HepG2 (cell line): ENCODE results near the gene DAAM2. TPM values are rescaled to one million over a fixed set of nuclear protein-coding genes. Genes with fewer than 3 reads are reported as not detected.

Experiments used
- HES4 ChIP-seq: sonication (generic); formaldehyde crosslinking; IDR thresholded peaks from 2 replicates; pipeline ENCODE4 v1.9.0; 2021; ENCODE audit warnings: mild to moderate bottlenecking, missing genetic modification reagents, borderline replicate concordance
- KLF15 ChIP-seq: sonication (generic); formaldehyde crosslinking; IDR thresholded peaks from 2 replicates; pipeline ENCODE4 v1.8.1; 2023; ENCODE audit warnings: borderline replicate concordance, mild to moderate bottlenecking, inconsistent platforms, missing genetic modification reagents, mixed read lengths
- KLF6 ChIP-seq: IDR thresholded peaks from 2 replicates; pipeline ENCODE4 v1.8.0; 2016; ENCODE audit warnings: missing biosample characterization, missing genetic modification reagents
- NRL ChIP-seq: sonication (generic); formaldehyde crosslinking; IDR thresholded peaks from 2 replicates; pipeline ENCODE4 v1.5.0; 2020; ENCODE audit warnings: missing genetic modification reagents, mild to moderate bottlenecking, moderate library complexity, borderline replicate concordance
- RXRB ChIP-seq: IDR thresholded peaks from 2 replicates; pipeline ENCODE4 v1.6.1; 2016; ENCODE audit warnings: borderline replicate concordance, missing genetic modification reagents, missing compliant biosample characterization
- ZBTB20 ChIP-seq: sonication (generic); formaldehyde crosslinking; IDR thresholded peaks from 2 replicates; pipeline ENCODE4 v1.8.1; 2023; ENCODE audit warnings: missing genetic modification reagents, low read depth, mild to moderate bottlenecking, borderline replicate concordance
- ZFY ChIP-seq: sonication (generic); formaldehyde crosslinking; IDR thresholded peaks from 2 replicates; pipeline ENCODE4 v1.4.0; 2020; ENCODE audit warnings: missing genetic modification reagents
- ZNF263 ChIP-seq: sonication (generic); formaldehyde crosslinking; IDR thresholded peaks from 2 replicates; pipeline ENCODE4 v1.4.0; 2020; ENCODE audit warnings: missing genetic modification reagents
- ZNF780A ChIP-seq: sonication (generic); formaldehyde crosslinking; IDR thresholded peaks from 2 replicates; pipeline ENCODE4 v1.8.0; 2022; ENCODE audit warnings: mild to moderate bottlenecking, missing genetic modification reagents, moderate library complexity
- polyA plus RNA-seq, 8 experiments: library from polyadenylated mRNA; depleted of rRNA in 3 of 8; stranded (reverse) in 7 of 8; unstranded in 1 of 8; fragments of >200 nt; fragmentation: Illumina TruSeq in 4 of 8; extraction: Trizol in 4 of 8; gene quantifications; 2 replicates each; pipeline versions ENCODE4 v1.2.1 to v1.2.3, GENCODE V29; 2011 to 2016; ENCODE audit warnings: low read depth in 4 of 8, missing spikeins in 1 of 8, mixed read lengths in 1 of 8; ENCODE audit not compliant: insufficient read depth in 1 of 8
- total RNA-seq, 5 experiments: library from RNA; depleted of rRNA; stranded (reverse); fragments of >200 nt; fragmentation: Illumina TruSeq; extraction: Trizol; gene quantifications; 2 replicates each; pipeline ENCODE4 v1.2.3, GENCODE V29; 2016; ENCODE audit warnings: low read depth in 1 of 5
- TF ChIP-seq, protein P1 (sequence below): sonication (generic); formaldehyde crosslinking; conservative IDR thresholded peaks from 2 replicates; pipeline ENCODE4 v1.8.0; 2022; ENCODE audit warnings: low read depth, missing genetic modification reagents
- TF ChIP-seq, protein P2 (sequence below): sonication (generic); formaldehyde crosslinking; IDR thresholded peaks from 2 replicates; pipeline ENCODE4 v1.4.0; 2020; ENCODE audit warnings: missing genetic modification reagents
- TF ChIP-seq, protein P3 (sequence below): sonication (generic); formaldehyde crosslinking; conservative IDR thresholded peaks from 2 replicates; pipeline ENCODE4 v1.4.0; 2020; ENCODE audit warnings: missing genetic modification reagents
- TF ChIP-seq, protein P4 (sequence below): sonication (generic); formaldehyde crosslinking; IDR thresholded peaks from 2 replicates; pipeline ENCODE4 v1.5.1; 2020; ENCODE audit warnings: mild to moderate bottlenecking, missing genetic modification reagents
- TF ChIP-seq, protein P5 (sequence below): sonication (generic); formaldehyde crosslinking; IDR thresholded peaks from 2 replicates; pipeline ENCODE4 v1.5.0; 2020; ENCODE audit warnings: missing genetic modification reagents, mild to moderate bottlenecking, borderline replicate concordance

Gene DAAM2
- total and polyA plus RNA-seq, 2 of the 13 experiments (the other 11 are each of a cell fraction or from before 2014, with no cell fraction given): 0.01 TPM; not detected in 1

DNA sequence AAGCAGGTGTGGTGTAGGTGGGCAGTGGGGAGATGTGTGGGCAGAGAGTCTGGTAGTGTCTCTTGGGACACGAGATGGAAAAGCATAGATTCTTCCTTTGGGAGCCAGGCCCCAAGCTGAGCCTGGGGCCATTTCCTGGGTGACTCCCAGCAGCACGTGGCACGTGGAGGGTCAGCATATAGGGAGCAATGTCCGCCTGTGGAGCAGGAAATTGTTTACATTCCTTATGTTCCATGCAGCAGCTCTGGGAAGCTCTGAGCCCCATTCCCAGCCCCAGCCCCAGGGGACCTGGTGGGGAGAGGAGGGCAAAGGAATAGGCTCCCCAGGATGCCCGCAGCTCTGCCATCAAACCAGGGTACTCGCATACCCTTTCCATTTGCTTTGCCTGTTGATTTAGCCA lies 57.6 kb downstream of the DAAM2 start (continued):
- TF ChIP-seq, protein P1, sequence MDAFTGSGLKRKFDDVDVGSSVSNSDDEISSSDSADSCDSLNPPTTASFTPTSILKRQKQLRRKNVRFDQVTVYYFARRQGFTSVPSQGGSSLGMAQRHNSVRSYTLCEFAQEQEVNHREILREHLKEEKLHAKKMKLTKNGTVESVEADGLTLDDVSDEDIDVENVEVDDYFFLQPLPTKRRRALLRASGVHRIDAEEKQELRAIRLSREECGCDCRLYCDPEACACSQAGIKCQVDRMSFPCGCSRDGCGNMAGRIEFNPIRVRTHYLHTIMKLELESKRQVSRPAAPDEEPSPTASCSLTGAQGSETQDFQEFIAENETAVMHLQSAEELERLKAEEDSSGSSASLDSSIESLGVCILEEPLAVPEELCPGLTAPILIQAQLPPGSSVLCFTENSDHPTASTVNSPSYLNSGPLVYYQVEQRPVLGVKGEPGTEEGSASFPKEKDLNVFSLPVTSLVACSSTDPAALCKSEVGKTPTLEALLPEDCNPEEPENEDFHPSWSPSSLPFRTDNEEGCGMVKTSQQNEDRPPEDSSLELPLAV (CRISPR knock-in tag): no peak
- TF ChIP-seq ZNF263 (CRISPR knock-in tag) (0 out of 2 replicates have a peak, but pooled peaks have one; percentile 50), RXRB (peak; percentile 20; the same call in 1 of the 2 replicates), ZFY (CRISPR knock-in tag) (peak; percentile 53; the same call in 1 of the 2 replicates), ZBTB20 (CRISPR knock-in tag) (peak; percentile 97; the same call in 1 of the 2 replicates), NRL (CRISPR knock-in tag) (0 out of 2 replicates have a peak, but pooled peaks have one; percentile 48), KLF6 (0 out of 2 replicates have a peak, but pooled peaks have one; percentile 36), HES4 (CRISPR knock-in tag) (peak; percentile 32; the same call in 1 of the 2 replicates), KLF15 (CRISPR knock-in tag) (no peak), ZNF780A (CRISPR knock-in tag) (no peak)
- TF ChIP-seq, protein P2, sequence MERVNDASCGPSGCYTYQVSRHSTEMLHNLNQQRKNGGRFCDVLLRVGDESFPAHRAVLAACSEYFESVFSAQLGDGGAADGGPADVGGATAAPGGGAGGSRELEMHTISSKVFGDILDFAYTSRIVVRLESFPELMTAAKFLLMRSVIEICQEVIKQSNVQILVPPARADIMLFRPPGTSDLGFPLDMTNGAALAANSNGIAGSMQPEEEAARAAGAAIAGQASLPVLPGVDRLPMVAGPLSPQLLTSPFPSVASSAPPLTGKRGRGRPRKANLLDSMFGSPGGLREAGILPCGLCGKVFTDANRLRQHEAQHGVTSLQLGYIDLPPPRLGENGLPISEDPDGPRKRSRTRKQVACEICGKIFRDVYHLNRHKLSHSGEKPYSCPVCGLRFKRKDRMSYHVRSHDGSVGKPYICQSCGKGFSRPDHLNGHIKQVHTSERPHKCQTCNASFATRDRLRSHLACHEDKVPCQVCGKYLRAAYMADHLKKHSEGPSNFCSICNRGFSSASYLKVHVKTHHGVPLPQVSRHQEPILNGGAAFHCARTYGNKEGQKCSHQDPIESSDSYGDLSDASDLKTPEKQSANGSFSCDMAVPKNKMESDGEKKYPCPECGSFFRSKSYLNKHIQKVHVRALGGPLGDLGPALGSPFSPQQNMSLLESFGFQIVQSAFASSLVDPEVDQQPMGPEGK (CRISPR knock-in tag): 0 out of 2 replicates have a peak, but pooled peaks have one; percentile 13
- TF ChIP-seq, protein P3, sequence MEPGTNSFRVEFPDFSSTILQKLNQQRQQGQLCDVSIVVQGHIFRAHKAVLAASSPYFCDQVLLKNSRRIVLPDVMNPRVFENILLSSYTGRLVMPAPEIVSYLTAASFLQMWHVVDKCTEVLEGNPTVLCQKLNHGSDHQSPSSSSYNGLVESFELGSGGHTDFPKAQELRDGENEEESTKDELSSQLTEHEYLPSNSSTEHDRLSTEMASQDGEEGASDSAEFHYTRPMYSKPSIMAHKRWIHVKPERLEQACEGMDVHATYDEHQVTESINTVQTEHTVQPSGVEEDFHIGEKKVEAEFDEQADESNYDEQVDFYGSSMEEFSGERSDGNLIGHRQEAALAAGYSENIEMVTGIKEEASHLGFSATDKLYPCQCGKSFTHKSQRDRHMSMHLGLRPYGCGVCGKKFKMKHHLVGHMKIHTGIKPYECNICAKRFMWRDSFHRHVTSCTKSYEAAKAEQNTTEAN (CRISPR knock-in tag): peak; percentile 63; the same call in 1 of the 2 replicates
- TF ChIP-seq, protein P4, sequence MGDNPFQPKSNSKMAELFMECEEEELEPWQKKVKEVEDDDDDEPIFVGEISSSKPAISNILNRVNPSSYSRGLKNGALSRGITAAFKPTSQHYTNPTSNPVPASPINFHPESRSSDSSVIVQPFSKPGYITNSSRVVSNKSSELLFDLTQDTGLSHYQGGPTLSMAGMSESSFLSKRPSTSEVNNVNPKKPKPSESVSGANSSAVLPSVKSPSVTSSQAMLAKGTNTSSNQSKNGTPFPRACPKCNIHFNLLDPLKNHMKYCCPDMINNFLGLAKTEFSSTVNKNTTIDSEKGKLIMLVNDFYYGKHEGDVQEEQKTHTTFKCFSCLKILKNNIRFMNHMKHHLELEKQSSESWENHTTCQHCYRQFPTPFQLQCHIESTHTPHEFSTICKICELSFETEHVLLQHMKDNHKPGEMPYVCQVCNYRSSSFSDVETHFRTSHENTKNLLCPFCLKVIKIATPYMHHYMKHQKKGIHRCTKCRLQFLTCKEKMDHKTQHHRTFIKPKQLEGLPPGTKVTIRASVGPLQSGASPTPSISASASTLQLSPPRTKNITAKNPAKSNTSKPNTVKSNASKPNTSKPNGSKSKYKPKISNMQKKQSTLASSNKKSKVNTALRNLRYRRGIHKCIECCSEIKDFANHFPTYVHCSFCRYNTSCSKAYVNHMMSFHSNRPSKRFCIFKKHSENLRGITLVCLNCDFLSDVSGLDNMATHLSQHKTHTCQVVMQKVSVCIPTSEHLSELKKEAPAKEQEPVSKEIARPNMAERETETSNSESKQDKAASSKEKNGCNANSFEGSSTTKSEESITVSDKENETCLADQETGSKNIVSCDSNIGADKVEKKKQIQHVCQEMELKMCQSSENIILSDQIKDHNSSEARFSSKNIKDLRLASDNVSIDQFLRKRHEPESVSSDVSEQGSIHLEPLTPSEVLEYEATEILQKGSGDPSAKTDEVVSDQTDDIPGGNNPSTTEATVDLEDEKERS (CRISPR knock-in tag): no peak; the same call in 1 of the 2 replicates
- TF ChIP-seq, protein P5, sequence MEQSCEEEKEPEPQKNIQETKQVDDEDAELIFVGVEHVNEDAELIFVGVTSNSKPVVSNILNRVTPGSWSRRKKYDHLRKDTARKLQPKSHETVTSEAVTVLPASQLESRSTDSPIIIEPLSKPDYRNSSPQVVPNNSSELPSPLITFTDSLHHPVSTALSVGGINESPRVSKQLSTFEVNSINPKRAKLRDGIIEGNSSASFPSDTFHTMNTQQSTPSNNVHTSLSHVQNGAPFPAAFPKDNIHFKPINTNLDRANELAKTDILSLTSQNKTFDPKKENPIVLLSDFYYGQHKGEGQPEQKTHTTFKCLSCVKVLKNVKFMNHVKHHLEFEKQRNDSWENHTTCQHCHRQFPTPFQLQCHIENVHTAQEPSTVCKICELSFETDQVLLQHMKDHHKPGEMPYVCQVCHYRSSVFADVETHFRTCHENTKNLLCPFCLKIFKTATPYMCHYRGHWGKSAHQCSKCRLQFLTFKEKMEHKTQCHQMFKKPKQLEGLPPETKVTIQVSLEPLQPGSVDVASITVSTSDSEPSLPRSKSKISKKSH (CRISPR knock-in tag): peak; percentile 73; the same call in 1 of the 2 replicates
